ENCODE measurements around the gene COL6A3.

COL6A3 gene

GRCh38 chr2:237383991-237384671 lies 29.8 kb downstream of the COL6A3 start:
- no peak for DNase-seq (ENCODE audit: low spot score)
- no peak for ATAC-seq (ENCODE audit: low read depth)

GRCh38 chr2:237380768-237381167 lies 33.2 kb downstream of the COL6A3 start:
- DNase-seq (ENCODE audit: low spot score) (no peak), ATAC-seq (ENCODE audit: low read depth) (no peak)
- no peaks in the 10 kb centered on the region for H3K27me3 ChIP-seq (ENCODE audit: insufficient read depth, poor library complexity, severe bottlenecking)
- H3K4me1 ChIP-seq (ENCODE audit: insufficient read depth, poor library complexity, severe bottlenecking) = no peaks in the 10 kb centered on the region
- H3K4me3 ChIP-seq (ENCODE audit: severe bottlenecking) = no peak overlapping the region
- no peak overlapping the region for H3K27ac ChIP-seq (ENCODE audit: poor library complexity, severe bottlenecking)
- TF ChIP-seq CTCF (IDR thresholded peaks at IDR 0.05; ENCODE audit: poor library complexity, severe bottlenecking) = no peak
- no peaks in the 10 kb centered on the region for H3K9me3 ChIP-seq (ENCODE audit: severe bottlenecking)
- H3K36me3 ChIP-seq (ENCODE audit: low read depth) = no peaks in the 10 kb centered on the region

More at GRCh38 chr2:237383991-237384671, 29.8 kb downstream of the COL6A3 start:
- H3K4me1 ChIP-seq (ENCODE audit: insufficient read depth, poor library complexity, severe bottlenecking) = no peaks in the 10 kb centered on the region
- no peak overlapping the region for H3K4me3 ChIP-seq (ENCODE audit: severe bottlenecking)
- H3K36me3 ChIP-seq (ENCODE audit: low read depth) = no peaks in the 10 kb centered on the region
- no peaks in the 10 kb centered on the region for H3K27me3 ChIP-seq (ENCODE audit: insufficient read depth, poor library complexity, severe bottlenecking)
- no peak for TF ChIP-seq CTCF (IDR thresholded peaks at IDR 0.05; ENCODE audit: poor library complexity, severe bottlenecking)
- no peaks in the 10 kb centered on the region for H3K9me3 ChIP-seq (ENCODE audit: severe bottlenecking)
- no peak overlapping the region for H3K27ac ChIP-seq (ENCODE audit: poor library complexity, severe bottlenecking)

- DNase-seq (ENCODE audit: low spot score) (no peak), ATAC-seq (ENCODE audit: low read depth) (no peak)
- Histone ChIP-seq H3K4me3 (ENCODE audit: severe bottlenecking) (no peak overlapping the region), H3K9me3 (ENCODE audit: severe bottlenecking) (no peaks in the 10 kb centered on the region), H3K27me3 (ENCODE audit: insufficient read depth, poor library complexity, severe bottlenecking) (no peaks in the 10 kb centered on the region), H3K36me3 (ENCODE audit: low read depth) (no peaks in the 10 kb centered on the region), H3K27ac (ENCODE audit: poor library complexity, severe bottlenecking) (no peak overlapping the region), H3K4me1 (ENCODE audit: insufficient read depth, poor library complexity, severe bottlenecking) (no peaks in the 10 kb centered on the region)
- TF ChIP-seq CTCF (IDR thresholded peaks at IDR 0.05; ENCODE audit: poor library complexity, severe bottlenecking) = no peak
Measured at GRCh38 chr2:237379636-237380035, 34.3 kb downstream of the COL6A3 start.

GRCh38 chr2:237378650-237379049 lies 35.3 kb downstream of the COL6A3 start:
- no peak for TF ChIP-seq CTCF (IDR thresholded peaks at IDR 0.05; ENCODE audit: poor library complexity, severe bottlenecking)
- no peaks in the 10 kb centered on the region for H3K4me1 ChIP-seq (ENCODE audit: insufficient read depth, poor library complexity, severe bottlenecking)
- ATAC-seq (ENCODE audit: low read depth) (no peak), DNase-seq (ENCODE audit: low spot score) (no peak)
- H3K27ac ChIP-seq (ENCODE audit: poor library complexity, severe bottlenecking) = no peak overlapping the region
- no peaks in the 10 kb centered on the region for H3K36me3 ChIP-seq (ENCODE audit: low read depth)
- no peak overlapping the region for H3K4me3 ChIP-seq (ENCODE audit: severe bottlenecking)
- H3K27me3 ChIP-seq (ENCODE audit: insufficient read depth, poor library complexity, severe bottlenecking) = no peaks in the 10 kb centered on the region
- no peaks in the 10 kb centered on the region for H3K9me3 ChIP-seq (ENCODE audit: severe bottlenecking)

GRCh38 chr2:237374284-237375060 lies 39.5 kb downstream of the COL6A3 start:
- no peaks in the 10 kb centered on the region for H3K27me3 ChIP-seq (ENCODE audit: insufficient read depth, poor library complexity, severe bottlenecking)

More at GRCh38 chr2:237374284-237375060, 39.5 kb downstream of the COL6A3 start:
- no peak for DNase-seq (ENCODE audit: low spot score)
- Histone ChIP-seq H3K4me1 (ENCODE audit: insufficient read depth, poor library complexity, severe bottlenecking) (no peaks in the 10 kb centered on the region), H3K9me3 (ENCODE audit: severe bottlenecking) (no peaks in the 10 kb centered on the region), H3K27ac (ENCODE audit: poor library complexity, severe bottlenecking) (no peak overlapping the region), H3K4me3 (ENCODE audit: severe bottlenecking) (no peak overlapping the region), H3K36me3 (ENCODE audit: low read depth) (no peaks in the 10 kb centered on the region)
- ATAC-seq (ENCODE audit: low read depth) = no peak
- TF ChIP-seq CTCF (IDR thresholded peaks at IDR 0.05; ENCODE audit: poor library complexity, severe bottlenecking) = no peak
